ENCODE data around the gene NDUFS6.
"Not testable (repeated sequence)": the region's sequence is repeated elsewhere in the genome, so short reads cannot be mapped to it uniquely, and the experiment has no call there.

The NDUFS6 gene

GRCh38 chr5:1799602-1800471 is 1.4 kb upstream of the NDUFS6 start, which contains the start of gene MRPL36:
Gene MRPL36, minus strand, starts transcription at chr5:1799837. Its CDS starts 902 bp downstream, at chr5:1798935.
- DNase-seq = peak; percentile 75

DNA sequence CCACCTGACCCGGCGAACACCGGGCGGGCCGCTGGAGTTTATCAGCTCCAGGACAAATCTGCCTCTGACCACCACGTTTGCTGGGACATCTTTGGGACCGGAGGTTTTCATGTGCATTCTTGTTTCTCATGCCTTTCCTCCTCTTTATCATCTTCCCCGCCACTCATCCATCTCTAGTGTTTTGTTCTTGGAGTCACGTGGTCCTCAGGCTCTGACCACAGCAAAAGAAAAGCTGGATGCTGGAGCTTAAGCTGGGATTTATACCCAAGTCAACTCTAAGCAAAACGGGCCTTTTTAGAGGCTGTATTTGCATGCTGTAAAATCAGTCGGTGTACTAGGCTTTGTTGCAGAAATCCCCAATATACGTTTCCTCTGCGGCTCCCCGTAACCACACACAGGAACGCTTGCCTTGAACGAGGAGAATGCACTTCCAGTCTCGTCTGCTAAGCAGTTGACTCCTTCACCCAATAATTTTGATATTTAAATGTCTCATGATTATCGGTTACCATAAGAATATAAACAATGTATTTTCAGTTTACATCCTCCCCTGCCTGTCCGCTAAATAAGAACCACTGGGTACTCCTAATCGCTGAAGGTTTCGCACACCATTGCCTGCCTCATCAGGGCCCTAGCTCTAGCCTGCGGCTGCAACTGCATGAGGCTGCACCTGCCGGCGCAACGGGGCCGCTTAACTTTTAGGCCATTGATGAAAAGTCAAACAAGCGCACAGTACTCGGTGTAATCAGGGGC is 560 bp upstream of the NDUFS6 start:
- DNase-seq = peak; percentile 71

GRCh38 chr5:1801967-1802295 is 724 bp downstream of the NDUFS6 start:
- DNase-seq = no peak

- no peak for DNase-seq
Observed at GRCh38 chr5:1803192-1803591, 2.0 kb downstream of the NDUFS6 start.

GRCh38 chr5:1804001-1804690 is 2.9 kb downstream of the NDUFS6 start:
- DNase-seq = no peak

DNA sequence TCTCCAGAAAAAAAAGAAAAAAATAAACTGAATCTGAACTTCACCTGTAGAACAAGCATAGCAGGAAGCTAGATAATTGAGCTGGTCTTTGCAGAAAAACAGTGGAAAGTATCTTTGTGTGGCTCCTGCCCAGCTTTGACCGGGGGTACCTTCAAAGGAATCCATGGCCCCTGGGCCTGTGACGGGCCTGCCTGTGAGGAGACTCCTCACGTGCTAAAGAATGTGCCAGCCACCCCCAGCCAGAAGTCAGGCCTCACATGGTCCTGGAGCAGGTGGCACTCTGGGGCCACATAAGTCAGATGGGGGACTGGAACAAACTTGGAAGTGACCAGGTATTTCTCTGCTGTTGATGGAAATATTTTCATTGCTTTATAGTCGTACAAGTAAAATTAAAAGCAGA is 4.1 kb downstream of the NDUFS6 start:
- DNase-seq = no peak

- no peak for DNase-seq
Observed at GRCh38 chr5:1805736-1806135, 4.5 kb downstream of the NDUFS6 start.

- DNase-seq = no peak
Observed at GRCh38 chr5:1806199-1806598, 5.0 kb downstream of the NDUFS6 start.

DNA sequence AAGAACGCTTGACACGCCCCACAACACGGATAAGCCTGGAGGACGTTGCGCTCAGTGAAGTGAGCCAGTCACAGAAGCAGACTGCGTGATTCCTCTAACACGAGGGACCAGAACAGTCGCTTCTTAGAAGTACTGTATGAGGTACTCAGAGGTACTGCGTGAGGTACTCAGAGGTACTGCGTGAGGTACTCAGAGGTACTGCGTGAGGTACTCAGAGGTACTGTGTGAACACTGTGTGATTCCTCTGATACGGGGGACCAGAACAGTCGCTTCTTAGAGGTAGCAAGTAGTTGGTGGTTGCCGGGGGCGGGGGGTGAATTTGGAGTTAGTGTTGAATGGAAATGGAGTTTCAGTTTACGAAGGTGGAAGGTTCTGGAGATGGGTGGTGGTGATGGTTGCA is 5.8 kb downstream of the NDUFS6 start:
- DNase-seq = no peak

GRCh38 chr5:1807451-1808185 is 6.4 kb downstream of the NDUFS6 start:
- DNase-seq = no peak

GRCh38 chr5:1808439-1808838 is 7.2 kb downstream of the NDUFS6 start:
- no peak for DNase-seq

- no peak for DNase-seq
Observed at GRCh38 chr5:1809416-1810035, 8.3 kb downstream of the NDUFS6 start.

DNA sequence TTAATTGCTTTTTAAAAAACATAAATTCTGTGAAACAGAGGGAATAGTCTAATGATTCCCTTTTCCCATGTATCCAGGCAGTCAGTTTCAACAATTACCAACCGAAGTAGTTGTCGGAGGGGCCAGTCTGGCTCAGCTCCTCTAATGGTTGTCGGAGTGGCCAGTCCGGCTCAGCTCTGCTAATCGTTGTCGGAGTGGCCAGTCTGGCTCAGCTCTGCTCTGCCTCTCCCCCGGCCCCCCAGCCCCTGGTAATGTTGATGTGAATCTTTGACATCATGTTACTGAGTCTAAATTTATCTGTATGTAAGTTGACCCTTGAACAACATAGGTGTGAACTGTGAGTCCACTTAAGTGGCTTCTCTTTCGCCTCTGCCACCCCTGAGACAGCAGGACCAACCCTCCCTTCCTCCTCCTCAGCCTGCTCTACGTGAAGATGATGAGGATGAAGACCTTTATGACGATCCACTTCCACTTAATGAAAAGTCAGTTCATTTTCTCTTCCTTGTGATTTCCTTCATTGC is 9.4 kb downstream of the NDUFS6 start:
- DNase-seq = no peak

- DNase-seq = no peak
Observed at GRCh38 chr5:1814183-1815020, 13.2 kb downstream of the NDUFS6 start.

GRCh38 chr5:1815071-1815786 is 14.0 kb downstream of the NDUFS6 start:
- DNase-seq = no peak

DNA sequence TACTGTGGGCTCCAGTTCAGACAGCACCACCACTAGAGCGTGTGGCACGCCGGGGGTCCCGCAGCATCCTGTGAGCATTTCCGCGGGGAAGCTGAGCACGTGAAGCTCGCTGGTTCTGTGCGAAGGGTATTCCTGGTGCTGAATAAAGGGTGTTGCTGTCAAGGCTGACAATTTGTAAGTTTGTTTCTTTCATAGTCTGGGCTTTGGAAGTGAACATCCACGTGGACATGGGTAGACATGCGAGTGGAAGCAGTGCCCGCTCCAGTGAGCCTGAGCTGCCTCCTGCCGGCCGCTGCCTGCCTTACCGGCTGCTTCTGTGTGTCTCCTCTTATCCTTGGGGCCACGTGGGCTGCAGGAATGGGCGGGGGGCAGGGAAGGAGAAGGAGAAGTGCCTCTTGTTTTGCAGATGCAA is 14.7 kb downstream of the NDUFS6 start:
- no peak for DNase-seq

DNA sequence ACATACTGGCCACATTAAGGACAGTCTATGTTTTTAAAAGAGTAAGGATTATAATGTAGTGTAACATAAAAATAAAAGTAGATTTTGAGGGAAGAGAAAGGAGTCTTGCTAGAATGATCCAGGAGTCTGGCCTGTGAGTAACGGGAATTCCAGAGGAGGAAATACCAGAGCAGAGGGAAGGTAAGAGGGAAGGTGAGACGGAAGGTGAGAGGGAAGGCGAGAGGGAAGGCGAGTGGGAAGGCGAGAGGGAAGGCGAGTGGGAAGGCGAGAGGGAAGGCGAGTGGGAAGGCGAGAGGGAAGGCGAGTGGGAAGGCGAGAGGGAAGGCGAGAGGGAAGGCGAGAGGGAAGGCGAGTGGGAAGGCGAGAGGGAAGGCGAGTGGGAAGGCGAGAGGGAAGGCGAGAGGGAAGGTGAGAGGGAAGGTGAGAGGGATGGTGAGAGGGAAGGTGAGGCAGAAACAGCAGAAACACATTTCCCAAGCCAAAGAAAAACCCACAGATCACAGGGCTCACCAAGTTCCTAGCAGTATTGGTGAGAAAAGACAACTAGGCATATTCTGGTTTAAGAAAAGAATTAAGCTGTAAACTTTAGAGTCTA is 15.4 kb downstream of the NDUFS6 start:
- DNase-seq = not testable (repeated sequence)

- no peak for DNase-seq
Observed at GRCh38 chr5:1817261-1818043, 16.2 kb downstream of the NDUFS6 start.

GRCh38 chr5:1818784-1819183 is 17.6 kb downstream of the NDUFS6 start:
- DNase-seq = no peak
